HG02623 (cell line): ENCODE measurements around the gene APOBEC3G.
A peak's percentile ranks its signal among the peaks of the same experiment; 100 is the strongest.
"Not testable (repeated sequence)": the region's sequence is repeated elsewhere in the genome, so short reads cannot be mapped to it uniquely, and the experiment has no call there.

Source experiments
- ATAC-seq: cut with Tn5 transposase; IDR thresholded peaks from one replicate; pipeline ENCODE4 v1.9.1; 2021; ENCODE audit warnings: moderate library complexity; ENCODE audit not compliant: unreplicated experiment

APOBEC3G gene

GRCh38 chr22:39077026-39077840 lies at the start of gene APOBEC3G:
APOBEC3G (plus strand) TSS chr22:39077275; CDS start chr22:39077362, 87 bp downstream.
- ATAC-seq, result not testable (repeated sequence)

GRCh38 chr22:39027717-39028116 lies 49.4 kb upstream of the APOBEC3G start:
- no peak for ATAC-seq

- no peak for ATAC-seq
These were observed 48.8 kb upstream of the APOBEC3G start for GRCh38 chr22:39028281-39028680.

DNA sequence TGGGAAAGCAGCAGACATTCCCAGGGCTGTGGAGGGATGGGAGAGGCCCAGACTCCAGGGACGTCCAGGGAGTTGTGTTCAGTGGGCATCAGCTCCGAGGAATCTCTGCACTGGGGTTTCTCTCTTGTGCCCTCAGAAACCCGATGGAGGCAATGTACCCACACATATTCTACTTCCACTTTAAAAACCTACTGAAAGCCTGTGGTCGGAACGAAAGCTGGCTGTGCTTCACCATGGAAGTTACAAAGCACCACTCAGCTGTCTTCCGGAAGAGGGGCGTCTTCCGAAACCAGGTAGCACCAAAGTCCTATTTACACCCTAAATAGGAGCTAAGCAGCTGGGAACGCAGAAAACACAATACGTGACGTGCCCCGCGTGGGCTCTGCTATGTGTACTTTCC lies 47.8 kb upstream of the APOBEC3G start:
- no peak for ATAC-seq

GRCh38 chr22:39030705-39031104 lies 46.4 kb upstream of the APOBEC3G start:
- no peak for ATAC-seq

- not testable (repeated sequence) for ATAC-seq
These were observed 45.4 kb upstream of the APOBEC3G start for GRCh38 chr22:39031434-39032295.

DNA sequence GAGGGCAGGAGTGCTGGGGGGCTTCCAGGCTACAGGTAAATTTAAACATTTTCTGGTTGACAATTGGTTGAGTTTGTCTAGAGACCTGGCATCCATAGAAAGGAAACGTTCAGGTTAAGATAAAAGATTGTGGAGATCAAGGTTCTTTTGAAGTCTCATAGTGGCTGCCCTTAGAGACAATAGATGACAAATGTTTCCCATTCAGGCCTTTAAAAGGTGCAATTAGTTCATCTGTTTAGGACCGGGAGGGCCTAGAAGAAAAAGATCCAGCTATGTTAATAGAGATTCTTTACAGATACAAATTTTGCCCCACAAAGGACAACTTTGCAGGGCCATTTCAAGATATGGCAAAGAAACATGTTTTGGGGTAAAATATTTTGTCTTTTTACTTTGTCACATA lies 40.0 kb upstream of the APOBEC3G start:
- ATAC-seq, result not testable (repeated sequence)

DNA sequence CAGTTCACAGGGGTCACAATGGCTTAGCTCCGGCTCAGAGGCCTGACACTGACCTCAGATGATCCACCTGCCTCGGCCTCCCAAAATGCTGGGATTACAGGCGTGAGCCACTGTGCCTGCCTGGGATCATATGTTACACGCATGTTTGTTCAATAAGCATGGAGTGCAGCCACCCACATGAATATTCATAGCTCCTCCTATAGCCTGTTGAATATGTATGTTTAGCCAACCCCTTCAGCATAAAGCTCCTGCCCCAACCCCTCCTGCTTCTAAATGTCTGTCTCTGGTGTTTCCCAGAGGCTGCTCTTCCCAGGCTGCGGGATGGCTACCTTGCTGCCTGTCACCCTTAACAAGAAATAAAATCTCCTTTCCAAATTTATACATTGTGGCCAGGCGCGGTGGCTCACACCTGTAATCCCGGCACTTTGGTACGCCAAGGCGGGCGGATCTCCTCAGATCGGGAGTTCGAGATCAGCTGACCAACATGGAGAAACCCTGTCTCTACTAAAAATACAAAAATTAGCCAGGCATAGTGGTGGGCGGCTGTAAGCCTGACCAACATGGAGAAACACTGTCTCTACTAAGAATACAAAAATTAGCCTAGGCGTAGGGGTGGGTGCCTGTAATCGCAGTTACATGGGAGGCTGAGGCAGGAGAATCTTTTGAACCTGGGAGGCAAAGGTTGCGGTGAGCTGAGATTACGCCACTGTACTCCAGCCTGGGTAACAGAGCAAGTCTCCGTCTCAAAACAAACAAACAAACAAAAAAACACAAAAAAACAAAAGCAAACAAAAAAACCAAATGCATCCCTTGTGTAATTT lies 37.6 kb upstream of the APOBEC3G start:
- no peak for ATAC-seq

DNA sequence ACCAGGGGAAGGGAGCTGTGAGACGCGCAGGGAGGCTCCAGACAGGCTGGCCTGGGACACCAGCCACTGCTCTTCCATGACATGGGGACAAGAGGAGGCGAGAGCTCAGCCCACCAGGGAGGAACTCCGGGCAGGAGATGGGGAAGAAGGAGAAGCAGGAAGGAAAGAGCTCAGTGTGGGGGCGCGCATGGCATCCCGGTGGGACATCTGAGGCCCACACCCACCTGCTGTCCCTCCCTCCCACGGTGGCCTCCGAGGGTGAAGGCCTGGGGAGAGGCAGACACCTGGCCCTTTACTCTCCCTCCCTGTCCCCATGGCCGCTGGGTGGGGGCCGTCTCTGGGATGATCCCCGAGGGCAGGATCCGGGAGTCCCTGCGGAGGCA lies 36.9 kb upstream of the APOBEC3G start:
- ATAC-seq, result not testable (repeated sequence)

- peak; percentile 89 for ATAC-seq
These were observed 36.4 kb upstream of the APOBEC3G start, which contains the start of gene APOBEC3F for GRCh38 chr22:39040538-39041296. APOBEC3F (plus strand) TSS chr22:39040864; CDS start chr22:39040961, 97 bp downstream.

- ATAC-seq, result no peak
These were observed 35.2 kb upstream of the APOBEC3G start for GRCh38 chr22:39041908-39042307.

GRCh38 chr22:39043063-39043462 lies 34.0 kb upstream of the APOBEC3G start:
- ATAC-seq, result not testable (repeated sequence)

DNA sequence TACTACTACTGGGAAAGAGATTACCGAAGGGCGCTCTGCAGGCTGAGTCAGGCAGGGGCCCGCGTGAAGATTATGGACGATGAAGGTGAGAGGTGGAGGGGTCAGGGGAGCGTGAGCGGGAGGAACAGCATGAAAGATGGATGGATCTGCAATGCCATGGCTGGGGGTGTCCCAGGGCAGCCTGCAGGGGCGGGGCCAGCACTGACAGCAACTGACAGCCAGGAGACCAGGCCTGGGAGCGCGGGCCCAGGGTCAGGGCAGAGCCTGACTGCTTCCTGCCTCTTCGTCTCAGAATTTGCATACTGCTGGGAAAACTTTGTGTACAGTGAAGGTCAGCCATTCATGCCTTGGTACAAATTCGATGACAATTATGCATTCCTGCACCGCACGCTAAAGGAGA lies 31.9 kb upstream of the APOBEC3G start:
- ATAC-seq, result not testable (repeated sequence)

DNA sequence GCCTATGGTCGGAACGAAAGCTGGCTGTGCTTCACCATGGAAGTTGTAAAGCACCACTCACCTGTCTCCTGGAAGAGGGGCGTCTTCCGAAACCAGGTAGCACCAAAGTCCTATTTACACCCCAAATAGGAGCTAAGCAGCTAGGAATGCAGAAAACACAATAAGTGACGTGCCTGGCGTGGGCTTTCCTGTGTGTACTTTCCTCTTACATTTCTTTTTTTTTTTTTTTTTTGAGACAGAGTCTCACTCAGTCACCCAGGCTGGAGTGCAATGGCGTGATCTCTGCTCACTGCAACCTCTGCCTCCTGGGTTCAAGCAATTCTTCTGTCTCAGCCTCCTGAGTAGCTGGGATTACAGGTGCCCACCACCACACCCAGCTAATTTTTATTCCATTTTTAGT lies 27.6 kb upstream of the APOBEC3G start:
- not testable (repeated sequence) for ATAC-seq

- not testable (repeated sequence) for ATAC-seq
These were observed 25.1 kb upstream of the APOBEC3G start for GRCh38 chr22:39051844-39052495.

GRCh38 chr22:39055658-39056057 lies 21.4 kb upstream of the APOBEC3G start:
- ATAC-seq, result no peak

DNA sequence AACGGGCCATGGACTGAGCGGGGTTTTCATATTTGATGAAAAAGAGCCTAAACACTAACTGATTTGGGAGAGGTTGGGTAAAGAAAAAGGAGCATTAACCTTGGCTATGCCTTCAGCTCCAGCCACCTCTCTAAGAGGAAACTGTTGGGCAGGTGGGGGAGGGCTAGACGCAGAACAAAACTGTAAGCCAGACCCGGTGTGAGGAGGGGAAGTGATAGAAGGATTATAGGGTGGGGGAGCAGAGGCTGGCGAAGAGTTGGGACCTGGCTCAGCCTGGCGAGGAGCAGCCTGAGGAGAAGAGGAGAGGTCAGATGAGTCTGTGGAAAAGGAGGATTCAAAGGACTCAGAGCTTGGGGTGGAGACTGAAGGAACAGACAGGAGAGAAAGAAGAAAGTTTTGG lies 15.8 kb upstream of the APOBEC3G start:
- not testable (repeated sequence) for ATAC-seq

GRCh38 chr22:39061951-39062350 lies 15.1 kb upstream of the APOBEC3G start:
- ATAC-seq, result not testable (repeated sequence)

- ATAC-seq, result not testable (repeated sequence)
These were observed 13.2 kb upstream of the APOBEC3G start for GRCh38 chr22:39063904-39064303.
